GM12872 (cell line): ENCODE results near the gene AQP10.
A peak's percentile ranks its signal among the peaks of the same experiment; 100 is the strongest.

Source experiments
- TF ChIP-seq, protein P1 (sequence below): IDR thresholded peaks from 3 replicates; pipeline ENCODE4 v1.5.1; 2011; ENCODE audit warnings: low read depth, mild to moderate bottlenecking, low read length, moderate library complexity; ENCODE audit not compliant: insufficient read depth

Gene AQP10

DNA sequence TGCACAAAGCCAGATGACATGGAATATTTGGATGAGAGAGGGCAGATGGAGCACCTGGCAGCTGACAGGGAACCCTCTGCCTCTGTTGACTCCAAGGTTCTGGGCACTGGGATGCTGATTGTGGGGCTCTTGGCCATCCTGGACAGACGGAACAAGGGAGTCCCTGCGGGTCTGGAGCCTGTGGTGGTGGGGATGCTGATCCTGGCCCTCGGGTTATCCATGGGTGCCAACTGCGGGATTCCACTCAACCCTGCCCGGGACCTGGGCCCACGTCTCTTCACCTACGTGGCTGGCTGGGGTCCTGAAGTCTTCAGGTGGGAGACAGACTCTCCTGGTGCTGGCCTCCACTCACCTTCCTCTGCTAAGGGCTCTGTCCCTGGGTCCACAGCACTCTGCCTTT lies 2.6 kb downstream of the AQP10 start:
- TF ChIP-seq, protein P1, sequence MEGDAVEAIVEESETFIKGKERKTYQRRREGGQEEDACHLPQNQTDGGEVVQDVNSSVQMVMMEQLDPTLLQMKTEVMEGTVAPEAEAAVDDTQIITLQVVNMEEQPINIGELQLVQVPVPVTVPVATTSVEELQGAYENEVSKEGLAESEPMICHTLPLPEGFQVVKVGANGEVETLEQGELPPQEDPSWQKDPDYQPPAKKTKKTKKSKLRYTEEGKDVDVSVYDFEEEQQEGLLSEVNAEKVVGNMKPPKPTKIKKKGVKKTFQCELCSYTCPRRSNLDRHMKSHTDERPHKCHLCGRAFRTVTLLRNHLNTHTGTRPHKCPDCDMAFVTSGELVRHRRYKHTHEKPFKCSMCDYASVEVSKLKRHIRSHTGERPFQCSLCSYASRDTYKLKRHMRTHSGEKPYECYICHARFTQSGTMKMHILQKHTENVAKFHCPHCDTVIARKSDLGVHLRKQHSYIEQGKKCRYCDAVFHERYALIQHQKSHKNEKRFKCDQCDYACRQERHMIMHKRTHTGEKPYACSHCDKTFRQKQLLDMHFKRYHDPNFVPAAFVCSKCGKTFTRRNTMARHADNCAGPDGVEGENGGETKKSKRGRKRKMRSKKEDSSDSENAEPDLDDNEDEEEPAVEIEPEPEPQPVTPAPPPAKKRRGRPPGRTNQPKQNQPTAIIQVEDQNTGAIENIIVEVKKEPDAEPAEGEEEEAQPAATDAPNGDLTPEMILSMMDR, result no peak

DNA sequence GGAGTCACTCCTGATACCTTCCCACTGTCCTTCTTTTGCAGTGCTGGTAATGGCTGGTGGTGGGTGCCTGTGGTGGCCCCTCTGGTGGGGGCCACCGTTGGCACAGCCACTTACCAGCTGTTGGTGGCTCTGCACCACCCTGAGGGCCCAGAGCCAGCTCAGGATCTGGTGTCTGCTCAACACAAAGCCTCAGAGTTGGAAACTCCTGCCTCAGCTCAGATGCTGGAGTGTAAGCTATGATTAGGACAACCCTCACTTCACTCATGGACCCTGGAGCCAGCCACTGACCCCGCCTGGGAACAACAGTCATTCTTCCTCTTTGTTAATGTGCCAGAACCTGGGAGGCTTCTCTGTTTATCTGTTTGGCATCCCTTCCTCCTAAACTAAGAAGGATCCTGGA lies 3.3 kb downstream of the AQP10 start:
- TF ChIP-seq, protein P1, result no peak

DNA sequence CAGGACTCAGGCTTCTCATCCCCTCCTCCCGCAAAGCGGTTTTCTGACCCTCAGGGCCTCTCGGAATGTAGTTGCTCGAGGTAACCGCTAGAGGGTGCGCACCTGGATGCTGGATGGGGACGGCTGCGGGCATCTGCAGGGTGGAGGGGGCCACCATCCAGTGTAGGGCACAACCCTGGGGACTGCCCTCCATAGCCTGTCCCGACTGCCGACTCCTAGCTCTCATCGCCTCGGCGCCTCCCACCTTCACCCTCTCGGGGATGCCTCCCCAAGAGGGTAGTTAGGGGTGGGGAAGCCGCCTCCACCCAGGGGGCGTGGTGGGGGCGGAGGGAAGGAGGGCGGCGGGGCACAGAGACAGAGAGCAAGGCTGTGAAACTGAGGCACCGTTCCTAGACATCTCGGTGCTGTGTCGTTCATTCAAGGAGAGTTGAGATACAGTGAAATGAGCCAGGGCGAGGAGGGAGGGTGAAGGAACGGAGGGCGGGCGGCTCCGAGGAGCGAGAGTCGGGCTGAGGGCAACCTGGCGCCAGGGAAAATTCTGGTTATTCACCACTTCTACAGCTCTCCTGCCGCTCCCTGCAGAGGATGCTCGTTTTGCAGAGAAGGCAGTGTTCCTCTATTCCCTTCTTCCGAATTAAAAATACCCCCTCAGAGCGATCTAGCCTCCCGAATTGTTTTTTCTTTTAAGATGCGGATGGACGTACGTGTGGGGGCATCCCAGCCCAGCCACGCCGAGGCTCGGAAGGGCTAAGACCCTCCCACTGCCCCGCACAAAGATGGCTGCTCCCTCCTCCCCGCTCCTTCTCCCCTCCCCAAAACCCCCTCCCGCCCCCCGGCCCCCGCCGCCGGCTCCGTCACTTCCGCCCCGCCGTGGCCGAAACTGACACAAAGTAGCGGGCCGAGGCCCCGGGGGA lies 4.0 kb downstream of the AQP10 start, which contains the start of gene ATP8B2:
Gene ATP8B2, plus strand, starts transcription at position 857 of the 914 bp plus-strand sequence. CDS start 2,617 bp downstream, outside the sequence.
- TF ChIP-seq, protein P1, result peak; percentile 96

DNA sequence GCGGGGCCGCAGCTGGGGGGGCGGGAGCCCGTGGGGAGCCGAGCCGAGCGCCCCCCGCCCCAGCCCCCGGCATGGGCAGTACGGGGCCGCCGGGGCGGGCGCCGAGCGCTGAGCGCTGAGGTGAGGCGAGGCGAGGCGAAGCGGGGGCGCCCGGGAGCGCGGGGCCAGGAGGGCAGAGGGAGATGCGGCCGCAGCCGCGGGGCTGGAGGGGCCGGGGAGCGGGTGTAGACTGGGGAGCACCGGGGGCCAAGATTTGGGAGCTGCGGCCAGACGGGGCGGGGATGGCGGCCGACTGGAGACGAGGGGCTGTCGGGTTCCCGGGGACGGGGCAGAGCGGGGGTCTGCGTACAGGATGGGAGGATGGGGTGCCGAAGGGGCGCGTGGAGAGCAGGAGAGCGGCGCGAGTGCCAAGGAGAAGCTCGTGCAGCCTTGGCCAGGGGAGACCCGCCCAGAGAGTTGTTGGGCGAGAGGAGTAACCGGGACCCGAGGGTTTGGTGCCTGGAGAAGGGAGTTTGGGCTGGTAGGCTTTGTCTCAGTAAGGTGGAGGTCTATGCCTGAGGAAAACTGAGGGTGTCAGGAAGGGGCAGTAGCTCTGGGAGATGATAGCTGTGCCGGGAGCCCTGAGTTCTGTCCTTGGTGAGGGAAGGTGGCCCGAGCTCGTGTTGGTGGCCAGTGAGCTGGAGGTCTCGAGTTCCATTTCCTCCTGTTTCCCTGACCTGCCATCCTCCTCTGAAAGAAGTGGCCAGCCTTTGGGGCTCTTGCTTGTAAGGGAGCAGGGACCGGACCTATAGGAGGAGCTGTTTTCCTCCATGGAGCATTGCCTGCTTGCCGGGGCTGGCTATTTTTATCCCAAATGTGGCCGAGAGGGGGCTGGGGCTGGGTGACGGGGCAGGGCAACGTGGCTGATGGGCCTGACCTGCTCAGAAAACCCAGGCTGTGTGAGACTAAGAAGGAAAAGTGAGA lies 5.0 kb downstream of the AQP10 start:
- TF ChIP-seq, protein P1, result no peak; the same call in 2 of the 3 replicates

DNA sequence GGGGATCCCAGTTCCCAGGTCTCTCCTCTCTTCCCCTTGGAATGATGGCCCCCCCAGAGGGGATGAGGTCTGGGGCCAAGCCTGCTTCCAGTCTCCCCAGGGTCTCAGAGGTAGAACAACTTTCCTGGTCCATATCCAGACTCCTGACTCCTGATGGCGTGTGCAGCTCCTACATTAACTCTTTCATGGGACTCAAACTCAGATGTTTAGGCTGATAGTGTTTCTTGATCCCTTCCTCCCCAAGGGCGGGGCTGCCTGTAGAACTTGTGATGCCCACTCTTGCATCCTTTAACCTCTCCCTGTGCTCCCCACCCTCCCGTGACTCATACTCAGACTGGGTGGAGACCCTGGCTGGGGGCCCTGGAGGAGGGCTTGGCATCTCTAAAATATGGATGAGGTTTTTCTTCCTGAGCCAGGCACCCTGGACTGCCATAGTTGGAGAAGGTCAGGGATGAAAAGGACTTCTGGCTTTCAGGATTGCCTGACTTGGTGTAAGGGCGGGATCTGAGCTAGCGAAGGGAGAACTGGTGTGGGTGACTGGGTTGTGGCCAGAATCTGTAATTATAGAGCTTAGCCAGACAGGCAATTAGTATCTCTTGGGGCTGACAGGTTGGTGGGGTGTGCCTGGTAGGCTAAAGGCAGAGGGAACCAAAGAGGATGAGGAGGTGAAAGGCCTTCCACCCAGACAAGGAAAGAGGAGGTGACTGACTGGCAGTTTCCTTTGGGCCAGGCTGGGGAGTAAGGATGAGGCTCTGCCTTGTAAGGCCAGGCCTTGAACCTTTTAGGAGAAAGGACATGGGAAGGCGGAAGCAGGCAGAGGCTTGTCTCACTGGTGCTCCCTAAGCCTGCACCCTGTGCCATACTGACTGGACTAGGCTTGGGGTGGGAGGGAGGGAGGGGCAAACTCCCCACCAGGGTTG lies 5.9 kb downstream of the AQP10 start:
- TF ChIP-seq, protein P1, result no peak

DNA sequence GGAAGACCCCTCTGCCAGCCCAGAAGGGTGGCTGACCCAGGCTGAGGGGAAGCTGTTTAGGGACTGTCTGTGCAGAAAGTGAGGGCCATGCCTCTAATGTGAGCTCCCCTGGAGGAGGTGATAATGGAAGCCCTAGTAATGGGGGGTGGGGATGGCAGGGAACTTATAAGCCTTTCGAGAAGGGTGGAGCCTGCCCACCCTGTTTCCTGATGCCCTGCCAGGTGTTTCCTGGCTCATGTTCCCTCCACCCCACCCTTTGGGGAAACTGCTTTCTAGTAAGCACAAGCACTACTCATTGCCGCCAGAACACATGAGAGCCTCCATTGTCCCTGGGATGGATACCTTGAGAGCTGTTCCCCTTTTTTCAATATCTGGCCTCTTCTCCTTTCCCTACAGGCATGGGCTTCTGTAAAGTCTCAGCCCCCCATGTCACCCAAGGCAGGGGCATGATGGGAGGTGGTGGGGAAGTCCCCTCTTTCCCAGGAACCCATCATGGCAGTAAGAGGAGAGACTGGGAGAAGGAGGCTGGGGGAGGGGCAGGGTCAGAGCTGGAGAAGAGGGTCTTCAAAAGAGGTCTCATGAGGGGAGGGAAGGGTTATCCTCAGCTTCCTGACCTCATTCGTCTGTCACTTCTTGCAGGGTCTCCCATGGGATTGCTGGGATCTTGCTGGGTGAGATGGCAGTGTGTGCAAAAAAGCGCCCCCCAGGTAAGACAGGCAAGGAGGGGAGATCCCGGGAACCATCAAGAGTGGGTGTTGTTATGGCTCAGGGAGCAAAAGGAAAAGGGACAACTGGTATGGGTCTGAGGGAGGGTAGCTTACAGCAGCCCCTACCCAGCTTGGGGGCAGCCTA lies 6.8 kb downstream of the AQP10 start:
- TF ChIP-seq, protein P1, result no peak
